Measurements from ENCODE around the gene TAF6L. TPM values are rescaled to one million over a fixed set of nuclear protein-coding genes. Genes with fewer than 3 reads are reported as not detected.

Gene TAF6L
- total and polyA plus RNA-seq, 9 of the 15 experiments (the other 6 are each of a cell fraction or from before 2014, with no cell fraction given), result 0.04 to 45.5 (median 20.8) TPM

- TF ChIP-seq SRSF7 (optimal IDR thresholded peaks at IDR 0.05; ENCODE audit: low read depth, low read length) (no peak), ZNF124 (CRISPR knock-in tag; IDR thresholded peaks at IDR 0.05) (no peak), SRF (CRISPR knock-in tag; IDR thresholded peaks at IDR 0.05) (peak in 1 of 2 experiments; percentile 62; a peak in 2 of 4 replicates), ZNF655 (CRISPR knock-in tag; IDR thresholded peaks at IDR 0.05) (no peak), ZNF395 (CRISPR knock-in tag; IDR thresholded peaks at IDR 0.05) (peak; percentile 74; the same call in 1 of the 2 replicates), MITF (IDR thresholded peaks at IDR 0.05) (peak; percentile 54; the same call in 1 of the 2 replicates), E4F1 (CRISPR knock-in tag; IDR thresholded peaks at IDR 0.05; ENCODE audit: borderline replicate concordance) (no peak), DIDO1 (tag; IDR thresholded peaks at IDR 0.05; ENCODE audit: low read depth) (no peak), NCOA2 (IDR thresholded peaks at IDR 0.05; ENCODE audit: partially characterized antibody in 2 of 2) (no peak), ZBTB17 (CRISPR knock-in tag; IDR thresholded peaks at IDR 0.05) (no peak), ZSCAN32 (CRISPR knock-in tag; IDR thresholded peaks at IDR 0.05) (no peak), ZNF280B (CRISPR knock-in tag; IDR thresholded peaks at IDR 0.05) (no peak), NR2C2 (CRISPR knock-in tag; IDR thresholded peaks at IDR 0.05) (peak; percentile 98), NR2C2 (tag; IDR thresholded peaks at IDR 0.05) (peak; percentile 99)
Measured at GRCh38 chr11:62771144-62772021, at the start of gene TAF6L (continued).
